HEK293 (cell line): Measurements from ENCODE around the gene RNF217.

Source experiments
- CTCF ChIP-seq: fragments of 450-650 bp; formaldehyde crosslinking; IDR thresholded peaks from 2 replicates; pipeline ENCODE4 v1.5.1; 2016; ENCODE audit warnings: missing biosample characterization, missing genetic modification characterization
- GLI4 ChIP-seq: fragments of 450-650 bp; formaldehyde crosslinking; IDR thresholded peaks from 2 replicates; pipeline ENCODE4 v1.5.1; 2016; ENCODE audit warnings: missing biosample characterization, missing genetic modification characterization
- REST ChIP-seq: fragments of 450-650 bp; formaldehyde crosslinking; IDR thresholded peaks from 2 replicates; pipeline ENCODE4 v1.5.1; 2016; ENCODE audit warnings: missing biosample characterization, missing genetic modification characterization
- TRIM28 ChIP-seq: IDR thresholded peaks from 2 replicates; pipeline ENCODE4 v1.6.1; 2011; ENCODE audit warnings: low read length, control low read depth, borderline replicate concordance
- YY1 ChIP-seq: fragments of 450-650 bp; formaldehyde crosslinking; IDR thresholded peaks from 2 replicates; pipeline ENCODE4 v1.5.1; 2018; ENCODE audit warnings: missing biosample characterization, missing genetic modification characterization
- ZNF10 ChIP-seq: fragments of 450-650 bp; formaldehyde crosslinking; IDR thresholded peaks from 2 replicates; pipeline ENCODE4 v1.5.1; 2017; ENCODE audit warnings: missing biosample characterization, missing genetic modification characterization
- ZNF274 ChIP-seq, 2 experiments: fragments of 200-500 bp in 1 of 2; fragments of 450-650 bp in 1 of 2; sonication (Bioruptor generic) in 1 of 2; formaldehyde crosslinking in 1 of 2; IDR thresholded peaks; 2 replicates each; pipeline versions ENCODE4 v1.5.1 to v1.6.1; 2014 to 2016; ENCODE audit warnings: borderline replicate concordance in 1 of 2, inconsistent platforms in 1 of 2, low read length in 1 of 2, missing biosample characterization in 1 of 2, missing genetic modification characterization in 1 of 2
- ZNF629 ChIP-seq: fragments of 450-650 bp; formaldehyde crosslinking; IDR thresholded peaks from 2 replicates; pipeline ENCODE4 v1.5.1; 2017; ENCODE audit warnings: missing biosample characterization, missing genetic modification characterization

- no peak for TF ChIP-seq GLI4
- TF ChIP-seq CTCF (tag by site-specific recombination) = no peak
- no peak for TF ChIP-seq YY1 (tag by site-specific recombination)
- TF ChIP-seq ZNF629 (tag by site-specific recombination) = no peak
- TF ChIP-seq ZNF274 (IDR thresholded peaks at IDR 0.05; ENCODE audit: low read length) = no peak
- TF ChIP-seq ZNF274 (tag by site-specific recombination; IDR thresholded peaks at IDR 0.05; ENCODE audit: borderline replicate concordance) = no peak
- no peak for TF ChIP-seq ZNF10 (tag by site-specific recombination)
- no peak for TF ChIP-seq REST (tag by site-specific recombination)
- no peak for TF ChIP-seq TRIM28
Measured at GRCh38 chr6:125008957-125009356, 46.7 kb downstream of the RNF217 start.
